ENCODE data around the gene HPGD.

The HPGD gene

GRCh38 chr4:174479140-174479539, 43.1 kb downstream of the HPGD start:
- TF ChIP-seq EZH2phosphoT487 (IDR thresholded peaks at IDR 0.05; ENCODE audit: borderline replicate concordance, low read length) (no peak), CTCF (IDR thresholded peaks at IDR 0.05; ENCODE audit: low read depth, low read length, poor library complexity, severe bottlenecking) (no peak)
- no peak overlapping the region for H3K4me2 ChIP-seq (ENCODE audit: low read length)
- H3K9me2 ChIP-seq (replicated peaks; ENCODE audit: control insufficient read depth, low read length), result no peaks in the 10 kb centered on the region
- no peak overlapping the region for H3K27ac ChIP-seq (ENCODE audit: low read depth, low read length)
- no peaks in the 10 kb centered on the region for H3K27me3 ChIP-seq (ENCODE audit: control insufficient read depth, low read length)
- H3F3A ChIP-seq (ENCODE audit: control insufficient read depth, insufficient read depth), result no peaks in the 10 kb centered on the region
- no peak overlapping the region for H3K4me3 ChIP-seq (ENCODE audit: low read length)
- no peaks in the 10 kb centered on the region for H3K36me3 ChIP-seq (ENCODE audit: control insufficient read depth, low read length)
- peaks cover 9% of the 10 kb centered on the region for H3K4me1 ChIP-seq (ENCODE audit: control insufficient read depth, low read length)
- no peaks in the 10 kb centered on the region for H3K9me3 ChIP-seq (ENCODE audit: control insufficient read depth, insufficient read depth, low read length)
- H3K79me2 ChIP-seq (ENCODE audit: control insufficient read depth, low read length), result no peaks in the 10 kb centered on the region
- no peaks in the 10 kb centered on the region for H4K20me1 ChIP-seq (ENCODE audit: control insufficient read depth, insufficient read depth, low read depth, low read length)

GRCh38 chr4:174475528-174475927, 46.8 kb downstream of the HPGD start:
- H4K20me1 ChIP-seq (ENCODE audit: control insufficient read depth, insufficient read depth, low read depth, low read length), result no peaks in the 10 kb centered on the region
- no peaks in the 10 kb centered on the region for H3K36me3 ChIP-seq (ENCODE audit: control insufficient read depth, low read length)
- H3K79me2 ChIP-seq (ENCODE audit: control insufficient read depth, low read length), result no peaks in the 10 kb centered on the region
- H3K9me2 ChIP-seq (replicated peaks; ENCODE audit: control insufficient read depth, low read length), result no peaks in the 10 kb centered on the region
- no peaks in the 10 kb centered on the region for H3K4me1 ChIP-seq (ENCODE audit: control insufficient read depth, low read length)
- no peak overlapping the region for H3K4me3 ChIP-seq (ENCODE audit: low read length)
- no peak overlapping the region for H3K27ac ChIP-seq (ENCODE audit: low read depth, low read length)
- no peak overlapping the region for H3K4me2 ChIP-seq (ENCODE audit: low read length)
- TF ChIP-seq EZH2phosphoT487 (IDR thresholded peaks at IDR 0.05; ENCODE audit: borderline replicate concordance, low read length), result no peak
- no peaks in the 10 kb centered on the region for H3K27me3 ChIP-seq (ENCODE audit: control insufficient read depth, low read length)
- no peaks in the 10 kb centered on the region for H3F3A ChIP-seq (ENCODE audit: control insufficient read depth, insufficient read depth)
- H3K9me3 ChIP-seq (ENCODE audit: control insufficient read depth, insufficient read depth, low read length), result no peaks in the 10 kb centered on the region

GRCh38 chr4:174474457-174475075, 47.7 kb downstream of the HPGD start:
- H3K4me1 ChIP-seq (ENCODE audit: control insufficient read depth, low read length), result no peaks in the 10 kb centered on the region
- H3K4me3 ChIP-seq (ENCODE audit: low read length), result no peak overlapping the region
- H3K79me2 ChIP-seq (ENCODE audit: control insufficient read depth, low read length), result no peaks in the 10 kb centered on the region
- no peaks in the 10 kb centered on the region for H3K27me3 ChIP-seq (ENCODE audit: control insufficient read depth, low read length)
- no peak overlapping the region for H3K4me2 ChIP-seq (ENCODE audit: low read length)
- H3K9me2 ChIP-seq (replicated peaks; ENCODE audit: control insufficient read depth, low read length), result no peaks in the 10 kb centered on the region
- H3K9me3 ChIP-seq (ENCODE audit: control insufficient read depth, insufficient read depth, low read length), result no peaks in the 10 kb centered on the region
- TF ChIP-seq CTCF (IDR thresholded peaks at IDR 0.05; ENCODE audit: low read depth, low read length, poor library complexity, severe bottlenecking) (no peak), EZH2phosphoT487 (IDR thresholded peaks at IDR 0.05; ENCODE audit: borderline replicate concordance, low read length) (no peak)
- H3F3A ChIP-seq (ENCODE audit: control insufficient read depth, insufficient read depth), result no peaks in the 10 kb centered on the region
- no peaks in the 10 kb centered on the region for H3K36me3 ChIP-seq (ENCODE audit: control insufficient read depth, low read length)
- H4K20me1 ChIP-seq (ENCODE audit: control insufficient read depth, insufficient read depth, low read depth, low read length), result no peaks in the 10 kb centered on the region
- no peak overlapping the region for H3K27ac ChIP-seq (ENCODE audit: low read depth, low read length)

GRCh38 chr4:174467107-174467506, 55.2 kb downstream of the HPGD start:
- H3K9me2 ChIP-seq (replicated peaks; ENCODE audit: control insufficient read depth, low read length), result no peaks in the 10 kb centered on the region

More at GRCh38 chr4:174467107-174467506, 55.2 kb downstream of the HPGD start:
- TF ChIP-seq CTCF (IDR thresholded peaks at IDR 0.05; ENCODE audit: low read depth, low read length, poor library complexity, severe bottlenecking) (no peak), EZH2phosphoT487 (IDR thresholded peaks at IDR 0.05; ENCODE audit: borderline replicate concordance, low read length) (no peak)
- Histone ChIP-seq H3F3A (ENCODE audit: control insufficient read depth, insufficient read depth) (no peaks in the 10 kb centered on the region), H4K20me1 (ENCODE audit: control insufficient read depth, insufficient read depth, low read depth, low read length) (no peaks in the 10 kb centered on the region), H3K4me2 (ENCODE audit: low read length) (no peak overlapping the region), H3K4me1 (ENCODE audit: control insufficient read depth, low read length) (no peaks in the 10 kb centered on the region), H3K36me3 (ENCODE audit: control insufficient read depth, low read length) (no peaks in the 10 kb centered on the region), H3K79me2 (ENCODE audit: control insufficient read depth, low read length) (no peaks in the 10 kb centered on the region), H3K4me3 (ENCODE audit: low read length) (no peak overlapping the region), H3K27ac (ENCODE audit: low read depth, low read length) (no peak overlapping the region), H3K27me3 (ENCODE audit: control insufficient read depth, low read length) (no peaks in the 10 kb centered on the region), H3K9me3 (ENCODE audit: control insufficient read depth, insufficient read depth, low read length) (no peaks in the 10 kb centered on the region)
